Activated T-cell treated with anti-CD3 and anti-CD28 coated beads, Interleukin-2, amount 50 U/mL, for 4 hours (primary cell): ENCODE data around the gene SEPTIN12. TPM values are rescaled to one million over a fixed set of nuclear protein-coding genes. Genes with fewer than 3 reads are reported as not detected.
"Not testable (repeated sequence)": the region's sequence is repeated elsewhere in the genome, so short reads cannot be mapped to it uniquely, and the experiment has no call there.

ENCODE experiments used
- ATAC-seq, 2 donors: fragments of 200-7000 bp; cut with Tn5 transposase; one replicate each; pipeline ENCODE4 v1.10.0; 2021
- DNase-seq: peaks from one replicate; pipeline ENCODE4 v3.0.0-alpha.2; 2020
- H3K27me3 Mint-ChIP-seq: one replicate; pipeline ENCODE4 v1.8.0; 2021; ENCODE audit warnings: low read depth, mixed read lengths
- H3K36me3 Mint-ChIP-seq: one replicate; pipeline ENCODE4 v1.8.0; 2022; ENCODE audit warnings: mixed read lengths; ENCODE audit not compliant: insufficient read depth
- H3K4me1 Mint-ChIP-seq: one replicate; pipeline ENCODE4 v1.8.0; 2021; ENCODE audit warnings: low read depth, mixed read lengths
- H3K4me3 Mint-ChIP-seq: one replicate; pipeline ENCODE4 v1.8.0; 2021; ENCODE audit warnings: mild to moderate bottlenecking, moderate library complexity, mixed read lengths
- H3K9me3 Mint-ChIP-seq: one replicate; pipeline ENCODE4 v1.8.0; 2021; ENCODE audit warnings: mixed read lengths
- total RNA-seq, 3 donors: library from RNA; stranded (reverse); gene quantifications; one replicate each; pipeline ENCODE4 v1.2.1, GENCODE V29; 2021

SEPTIN12 gene
- total RNA-seq, 3 donors from 2014 or later: not detected

- ATAC-seq: peak; percentile 16 to 34
- no peaks in the 10 kb centered on the region for H3K9me3 Mint-ChIP-seq
- no peak overlapping the region for H3K4me3 Mint-ChIP-seq
- H3K27me3 Mint-ChIP-seq: no peaks in the 10 kb centered on the region
- H3K4me1 Mint-ChIP-seq: peaks cover 12% of the 10 kb centered on the region
- DNase-seq: no peak
- H3K36me3 Mint-ChIP-seq: peaks cover 3% of the 10 kb centered on the region
Measured at GRCh38 chr16:4746991-4747574, 41.1 kb downstream of the SEPTIN12 start.

- Mint-ChIP-seq H3K36me3 (peaks cover 3% of the 10 kb centered on the region), H3K4me3 (no peak overlapping the region), H3K4me1 (peaks cover 12% of the 10 kb centered on the region), H3K27me3 (no peaks in the 10 kb centered on the region), H3K9me3 (no peaks in the 10 kb centered on the region)
- ATAC-seq (no peak), DNase-seq (no peak)
Measured at GRCh38 chr16:4746215-4746614, 41.9 kb downstream of the SEPTIN12 start.

- Mint-ChIP-seq H3K4me1 (peaks cover 12% of the 10 kb centered on the region), H3K36me3 (no peaks in the 10 kb centered on the region), H3K4me3 (no peak overlapping the region), H3K9me3 (no peaks in the 10 kb centered on the region), H3K27me3 (no peaks in the 10 kb centered on the region)
- ATAC-seq (no peak), DNase-seq (no peak)
Measured at GRCh38 chr16:4745274-4745569, 42.9 kb downstream of the SEPTIN12 start.

DNA sequence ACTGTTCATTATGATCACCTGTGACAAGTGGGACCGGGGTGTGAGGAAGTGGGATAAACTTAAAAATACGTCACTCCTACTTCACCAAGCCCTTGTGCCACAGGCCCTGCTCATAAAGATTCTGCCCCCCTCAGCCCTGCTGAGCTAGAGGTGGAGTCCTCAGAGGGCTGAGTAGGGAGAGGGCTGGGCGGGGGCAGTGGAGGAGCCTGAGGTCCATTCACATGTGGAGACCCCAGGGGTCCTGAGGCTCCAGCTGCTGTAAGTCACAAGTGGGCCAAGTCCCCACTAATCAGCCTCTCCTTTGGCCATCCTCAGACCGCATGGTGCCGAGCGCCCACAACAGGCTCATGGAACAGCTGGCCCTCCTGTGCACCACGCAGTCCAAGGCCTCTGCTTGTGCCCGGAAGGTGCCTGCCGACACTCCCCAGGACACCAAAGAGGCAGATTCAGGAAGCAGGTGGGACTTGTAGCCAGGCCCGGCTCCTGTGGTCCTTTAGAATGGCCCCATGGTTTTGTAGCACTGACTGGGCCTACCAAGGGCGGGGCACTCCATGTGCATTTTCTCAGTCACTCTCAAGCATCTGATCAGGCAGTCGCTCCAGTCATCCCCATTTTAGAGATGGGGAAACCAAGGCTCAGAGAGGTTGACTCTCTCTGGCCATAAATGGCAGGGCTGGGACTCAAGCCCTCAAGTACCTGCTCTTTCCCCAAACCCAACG, 43.4 kb downstream of the SEPTIN12 start:
- DNase-seq (no peak), ATAC-seq (no peak)
- Mint-ChIP-seq H3K4me3 (no peak overlapping the region), H3K27me3 (no peaks in the 10 kb centered on the region), H3K9me3 (no peaks in the 10 kb centered on the region), H3K36me3 (no peaks in the 10 kb centered on the region), H3K4me1 (peaks cover 12% of the 10 kb centered on the region)

DNA sequence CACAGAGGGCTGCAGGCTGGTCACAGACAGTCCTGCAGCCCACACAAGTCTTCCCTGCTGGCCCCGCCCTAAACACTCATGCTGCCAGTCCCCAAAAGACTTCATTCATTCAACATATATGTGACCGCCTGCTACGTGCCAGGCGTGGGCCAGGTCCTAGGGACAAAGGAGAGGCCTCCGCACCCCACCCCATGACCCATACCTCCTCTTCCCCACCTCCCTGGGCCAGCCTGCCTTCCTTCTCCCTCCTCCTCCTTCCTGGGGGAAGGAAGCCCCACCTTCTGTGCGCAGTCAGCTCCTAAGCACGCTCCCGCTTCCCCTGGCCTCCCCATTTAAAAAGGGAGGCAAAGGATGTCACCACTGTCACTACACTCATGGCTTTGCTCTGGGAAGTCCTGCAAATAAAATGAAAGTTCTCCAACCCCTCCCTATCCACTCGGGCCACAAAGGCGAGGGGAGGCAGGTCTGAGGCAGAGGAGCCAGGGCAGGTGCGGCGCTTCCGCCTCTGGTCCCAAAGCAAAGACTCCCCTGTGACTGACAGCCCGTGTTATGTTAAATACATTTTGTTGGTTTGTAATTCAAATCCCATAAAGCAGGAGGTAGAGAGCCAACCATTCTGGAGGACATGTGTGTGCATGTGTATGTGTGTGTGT, 44.8 kb downstream of the SEPTIN12 start:
- ATAC-seq (peak in 1 of 2 donors; percentile 25), DNase-seq (no peak)
- Mint-ChIP-seq H3K36me3 (no peaks in the 10 kb centered on the region), H3K4me3 (peak overlapping the region; percentile 58), H3K9me3 (no peaks in the 10 kb centered on the region), H3K4me1 (peaks cover 9% of the 10 kb centered on the region), H3K27me3 (no peaks in the 10 kb centered on the region)

- not testable (repeated sequence) for H3K27me3 Mint-ChIP-seq, DNase-seq, ATAC-seq, H3K9me3 Mint-ChIP-seq, H3K4me3 Mint-ChIP-seq, H3K36me3 Mint-ChIP-seq
- peaks cover 11% of the 10 kb centered on the region for H3K4me1 Mint-ChIP-seq
Measured at GRCh38 chr16:4738370-4738769, 49.8 kb downstream of the SEPTIN12 start.

- H3K4me3 Mint-ChIP-seq: no peak overlapping the region
Measured at GRCh38 chr16:4737545-4737944, 50.6 kb downstream of the SEPTIN12 start.

GRCh38 chr16:4736546-4736945, 51.6 kb downstream of the SEPTIN12 start:
- Mint-ChIP-seq H3K27me3 (peaks cover 2% of the 10 kb centered on the region), H3K9me3 (no peaks in the 10 kb centered on the region), H3K36me3 (no peaks in the 10 kb centered on the region), H3K4me3 (no peak overlapping the region), H3K4me1 (peaks cover 16% of the 10 kb centered on the region)
- DNase-seq (no peak), ATAC-seq (no peak)

More at GRCh38 chr16:4737545-4737944, 50.6 kb downstream of the SEPTIN12 start:
- ATAC-seq (no peak), DNase-seq (no peak)
- Mint-ChIP-seq H3K36me3 (no peaks in the 10 kb centered on the region), H3K4me1 (peaks cover 16% of the 10 kb centered on the region), H3K27me3 (peaks cover 2% of the 10 kb centered on the region), H3K9me3 (no peaks in the 10 kb centered on the region)

GRCh38 chr16:4734730-4735535, 53.2 kb downstream of the SEPTIN12 start:
- Mint-ChIP-seq H3K27me3 (peaks cover 2% of the 10 kb centered on the region), H3K36me3 (no peaks in the 10 kb centered on the region), H3K9me3 (no peaks in the 10 kb centered on the region), H3K4me3 (peak overlapping the region; percentile 91), H3K4me1 (peaks cover 16% of the 10 kb centered on the region)
- DNase-seq (peak; percentile 92), ATAC-seq (peak; percentile 76 to 80)

DNA sequence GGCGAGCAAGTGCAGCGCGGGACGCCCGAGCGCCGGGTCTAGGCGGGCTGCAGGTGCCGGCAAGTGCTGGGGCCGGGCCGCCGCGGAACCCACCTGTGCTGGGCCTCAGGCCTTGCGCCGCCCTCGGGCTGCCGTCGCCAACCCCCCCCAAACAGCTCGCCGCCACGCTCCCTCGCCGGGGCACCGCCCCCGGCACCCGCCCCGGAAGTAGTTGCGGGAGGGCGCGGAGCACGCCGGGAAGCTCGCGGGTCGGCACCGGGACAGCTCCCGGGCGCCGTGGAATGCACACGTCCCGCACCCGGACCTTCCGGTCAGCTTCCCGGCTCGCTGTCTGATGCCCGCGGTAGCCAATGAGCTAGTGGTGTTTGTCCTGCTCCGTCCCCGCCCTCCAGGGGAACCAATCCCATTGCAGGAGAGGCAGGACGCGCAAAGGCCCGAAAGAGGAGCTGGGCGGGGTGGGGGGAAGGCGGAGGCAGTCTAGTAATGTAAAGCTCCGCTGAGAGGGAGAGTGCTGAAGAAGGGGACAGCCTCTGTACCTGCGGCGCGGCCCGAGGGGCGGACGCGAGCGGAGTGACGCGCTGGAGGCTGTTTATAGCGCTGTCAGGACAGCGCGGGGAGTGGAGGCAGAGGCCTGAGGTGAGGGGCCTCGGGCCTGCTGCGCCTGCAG, 53.9 kb downstream of the SEPTIN12 start, which contains the start of the genes ANKS3 and DNAAF8:
TSS of gene ANKS3 (minus strand) at position 209 of the 667 bp plus-strand sequence. CDS start 4,122 bp downstream, outside the sequence.
TSS of gene DNAAF8 (plus strand) at position 475 of the 667 bp plus-strand sequence. CDS start 1,978 bp downstream, outside the sequence.
- Mint-ChIP-seq H3K27me3 (peaks cover 2% of the 10 kb centered on the region), H3K4me1 (peaks cover 16% of the 10 kb centered on the region), H3K36me3 (no peaks in the 10 kb centered on the region), H3K9me3 (no peaks in the 10 kb centered on the region), H3K4me3 (peak within 1 kb of the TSS; percentile 91)
- peak; percentile 84 to 86 for ATAC-seq
- DNase-seq: peak; percentile 71

- H3K9me3 Mint-ChIP-seq: no peaks in the 10 kb centered on the region
- H3K36me3 Mint-ChIP-seq: no peaks in the 10 kb centered on the region
- DNase-seq: peak; percentile 23
- H3K4me3 Mint-ChIP-seq: peak overlapping the region; percentile 91
- H3K27me3 Mint-ChIP-seq: peaks cover 2% of the 10 kb centered on the region
- ATAC-seq: peak; percentile 5 to 25
- H3K4me1 Mint-ChIP-seq: peaks cover 16% of the 10 kb centered on the region
Measured at GRCh38 chr16:4733747-4734062, 54.4 kb downstream of the SEPTIN12 start.

GRCh38 chr16:4733211-4733742, 54.9 kb downstream of the SEPTIN12 start:
- ATAC-seq (no peak), DNase-seq (no peak)
- no peaks in the 10 kb centered on the region for H3K9me3 Mint-ChIP-seq
- peak overlapping the region; percentile 91 for H3K4me3 Mint-ChIP-seq
- no peaks in the 10 kb centered on the region for H3K36me3 Mint-ChIP-seq
- peaks cover 2% of the 10 kb centered on the region for H3K27me3 Mint-ChIP-seq
- H3K4me1 Mint-ChIP-seq: peaks cover 16% of the 10 kb centered on the region

DNA sequence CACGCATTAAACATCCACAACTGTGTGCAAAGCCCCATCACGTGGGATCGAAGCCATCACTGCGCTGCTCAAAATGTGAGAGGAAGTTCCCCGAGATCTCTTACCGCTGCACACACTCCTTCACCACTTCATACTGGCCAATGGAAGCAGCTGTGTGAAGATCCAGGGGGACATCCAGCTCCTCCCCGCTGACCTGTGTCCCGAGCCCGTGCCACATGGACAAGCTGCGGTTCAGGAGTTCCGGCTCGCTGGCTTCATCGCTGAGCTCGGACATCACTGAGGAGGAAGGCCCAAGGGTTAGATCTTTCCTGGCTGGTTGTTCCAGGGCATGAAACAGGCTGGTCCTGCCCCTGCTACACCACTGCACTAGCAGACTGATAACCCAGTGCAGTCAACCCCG, 58.3 kb downstream of the SEPTIN12 start:
- Mint-ChIP-seq H3K4me3 (no peak overlapping the region), H3K36me3 (peaks cover 9% of the 10 kb centered on the region), H3K9me3 (no peaks in the 10 kb centered on the region), H3K4me1 (peaks cover 9% of the 10 kb centered on the region), H3K27me3 (no peaks in the 10 kb centered on the region)
- ATAC-seq: no peak
- no peak for DNase-seq
